Urinary bladder (tissue), 4 donors: Measurements from ENCODE around the gene NCAM1. TPM values are rescaled to one million over a fixed set of nuclear protein-coding genes. Genes with fewer than 3 reads are reported as not detected.
A peak's percentile ranks its signal among the peaks of the same experiment; 100 is the strongest.

Source experiments
- DNase-seq: peaks from one replicate; pipeline ENCODE4 v3.0.0-alpha.2; 2015; ENCODE audit errors: extremely low spot score
- H3K27ac ChIP-seq: one replicate; pipeline ENCODE4 v1.5.1; 2013; ENCODE audit warnings: low read depth, mild to moderate bottlenecking, moderate library complexity
- H3K36me3 ChIP-seq: one replicate; pipeline ENCODE4 v1.6.1; 2013; ENCODE audit warnings: mild to moderate bottlenecking, moderate library complexity; ENCODE audit not compliant: insufficient read depth
- H3K4me1 ChIP-seq: one replicate; pipeline ENCODE4 v1.6.1; 2013; ENCODE audit warnings: mild to moderate bottlenecking, moderate library complexity; ENCODE audit not compliant: insufficient read depth
- H3K4me3 ChIP-seq: one replicate; pipeline ENCODE4 v1.5.1; 2013; ENCODE audit warnings: low read depth, low read length
- WGBS: extraction: QIAGEN DNeasy Blood & Tissue Kit; methylation state at CpG from one replicate; pipeline ENCODE4 v1.1.7; 2013; 5-methylcytosine and 5-hydroxymethylcytosine counted together
- polyA plus RNA-seq: library from polyadenylated mRNA; stranded (reverse); fragments of 200-250 nt; gene quantifications from one replicate; pipeline ENCODE4 v1.2.3, GENCODE V29; 2013
- small RNA-seq: library from RNA; depleted of rRNA; stranded (forward); fragments of <200 nt; gene quantifications from one replicate; pipeline ENCODE3, GENCODE V24; 2014
- total RNA-seq: library from RNA; depleted of rRNA; stranded (reverse); fragments of >200 nt; gene quantifications from one replicate; pipeline ENCODE4 v1.2.3, GENCODE V29; 2014
- donor health status: healthy with polysubstance abuse.
- donor health status: healthy.

NCAM1 gene
- total and polyA plus RNA-seq, 2 donors, result 79.1 to 114 TPM

- H3K4me3 ChIP-seq, result no peak overlapping the region
- no peaks in the 10 kb centered on the region for H3K36me3 ChIP-seq
- WGBS, result 88% methylated on average over 1 of the region's 1 CpG
- DNase-seq, result no peak
- no peak overlapping the region for H3K27ac ChIP-seq
- no peaks in the 10 kb centered on the region for H3K4me1 ChIP-seq
Observed at GRCh38 chr11:113311536-113311935, 350.3 kb downstream of the NCAM1 start.

- DNase-seq, result no peak
- 76% methylated on average over 3 of the region's 3 CpGs for WGBS
- H3K36me3 ChIP-seq, result no peaks in the 10 kb centered on the region
- no peak overlapping the region for H3K4me3 ChIP-seq
- H3K27ac ChIP-seq, result no peak overlapping the region
- H3K4me1 ChIP-seq, result no peaks in the 10 kb centered on the region
Observed at GRCh38 chr11:113313601-113314000, 352.4 kb downstream of the NCAM1 start.

DNA sequence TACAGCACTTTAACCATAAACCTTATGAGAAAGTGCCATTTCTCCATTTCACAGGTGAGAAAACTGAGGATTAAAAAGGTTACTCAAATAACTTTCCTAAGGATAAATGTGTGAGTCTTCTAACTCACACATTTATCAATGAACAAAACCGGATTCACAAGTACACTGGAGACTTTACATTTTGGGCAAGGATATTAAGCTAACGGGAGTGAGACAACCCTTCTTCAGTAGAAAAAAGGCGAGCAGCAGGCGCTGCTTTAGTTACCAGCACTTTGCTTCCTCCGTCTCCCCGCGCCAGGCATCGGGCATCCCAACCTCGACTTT is 352.8 kb downstream of the NCAM1 start:
- no peak for DNase-seq
- no peaks in the 10 kb centered on the region for H3K36me3 ChIP-seq
- peak overlapping the region; percentile 59 for H3K4me3 ChIP-seq
- H3K4me1 ChIP-seq, result no peaks in the 10 kb centered on the region
- WGBS, result 4% methylated on average over 9 of the region's 9 CpGs
- H3K27ac ChIP-seq, result no peak overlapping the region

- WGBS, result 3% methylated on average over 64 of the region's 64 CpGs
- peak; percentile 75 for DNase-seq
- peak within 1 kb of the TSS; percentile 59 for H3K4me3 ChIP-seq
- no peaks in the 10 kb centered on the region for H3K36me3 ChIP-seq
- H3K27ac ChIP-seq, result peak within 1 kb of the TSS; percentile 88
- no peaks in the 10 kb centered on the region for H3K4me1 ChIP-seq
Observed at GRCh38 chr11:113314389-113315301, 353.4 kb downstream of the NCAM1 start, which contains the start of gene TTC12. TSS of gene TTC12 (plus strand) at chr11:113314583. CDS start at chr11:113316258, 1,675 bp downstream.

GRCh38 chr11:113315811-113316210 is 354.6 kb downstream of the NCAM1 start:
- Histone ChIP-seq H3K4me3 (no peak overlapping the region), H3K4me1 (no peaks in the 10 kb centered on the region), H3K27ac (no peak overlapping the region), H3K36me3 (no peaks in the 10 kb centered on the region)
- WGBS, result 21% methylated on average over 6 of the region's 6 CpGs
- DNase-seq, result no peak

GRCh38 chr11:113316256-113316655 is 355.0 kb downstream of the NCAM1 start:
- Histone ChIP-seq H3K36me3 (no peaks in the 10 kb centered on the region), H3K4me1 (no peaks in the 10 kb centered on the region), H3K27ac (no peak overlapping the region), H3K4me3 (no peak overlapping the region)
- no peak for DNase-seq
- WGBS, result 54% methylated on average over 1 of the region's 1 CpG

DNA sequence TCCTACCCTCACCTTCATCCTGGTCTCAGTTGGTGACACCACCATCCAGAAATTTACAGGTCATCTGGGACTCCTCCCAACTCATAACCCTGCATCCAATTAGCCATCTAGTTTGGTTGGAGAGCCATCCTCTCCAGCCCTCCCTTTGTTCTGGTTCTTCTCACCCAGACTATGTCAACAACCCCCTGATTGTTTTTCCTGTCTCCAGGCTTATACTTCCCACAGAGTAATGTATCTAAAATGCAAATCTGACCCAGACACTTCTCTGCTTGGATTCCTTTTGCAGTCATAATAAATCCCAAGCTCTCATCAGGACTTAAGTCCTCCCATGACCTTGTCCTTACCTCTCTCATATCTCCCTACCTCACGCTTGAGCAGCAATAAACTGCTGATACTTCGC is 356.1 kb downstream of the NCAM1 start:
- 72% methylated on average over 2 of the region's 2 CpGs for WGBS
- Histone ChIP-seq H3K36me3 (no peaks in the 10 kb centered on the region), H3K27ac (no peak overlapping the region), H3K4me1 (no peaks in the 10 kb centered on the region), H3K4me3 (no peak overlapping the region)
- DNase-seq, result no peak

DNA sequence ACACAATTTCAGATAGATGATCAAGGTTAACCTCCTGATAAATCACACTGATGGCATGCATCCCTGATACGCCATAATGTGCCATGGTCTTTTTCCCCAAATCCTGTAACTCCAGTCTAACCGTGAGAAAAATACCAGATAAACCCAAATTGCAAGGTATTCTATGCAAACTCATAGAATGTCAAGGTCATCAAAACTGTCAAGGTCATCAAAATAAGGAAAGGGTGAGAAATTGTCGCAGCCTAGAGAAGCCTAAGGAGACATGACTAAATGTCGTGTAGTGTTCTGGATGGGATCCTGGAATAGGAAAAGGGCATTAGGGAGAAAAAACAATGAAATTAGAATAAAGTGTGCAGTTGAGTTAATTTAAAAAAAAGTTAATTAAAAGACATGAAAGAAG is 357.9 kb downstream of the NCAM1 start:
- WGBS, result 97% methylated on average over 4 of the region's 4 CpGs
- Histone ChIP-seq H3K27ac (no peak overlapping the region), H3K4me1 (no peaks in the 10 kb centered on the region), H3K36me3 (peaks cover 2% of the 10 kb centered on the region), H3K4me3 (no peak overlapping the region)
- DNase-seq, result no peak

DNA sequence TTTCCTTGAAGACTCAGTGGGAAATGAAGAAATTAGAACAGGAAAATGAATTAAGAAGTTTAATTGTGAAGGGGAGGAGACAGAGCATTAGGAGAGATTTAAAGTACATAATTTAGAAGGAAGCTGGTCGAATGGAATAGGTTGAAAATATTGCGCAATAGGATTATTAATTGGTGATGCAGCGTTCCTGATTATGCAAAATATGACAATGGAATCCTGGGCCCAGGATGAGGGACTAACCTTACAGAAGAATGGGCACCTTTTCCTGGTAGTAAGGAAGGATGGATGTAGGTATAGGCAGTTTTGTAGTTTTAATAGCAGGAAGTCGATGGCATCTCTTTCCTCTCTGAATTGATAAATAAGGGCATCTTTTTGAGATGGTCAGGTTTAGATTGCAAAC is 360.9 kb downstream of the NCAM1 start:
- Histone ChIP-seq H3K27ac (no peak overlapping the region), H3K4me1 (no peaks in the 10 kb centered on the region), H3K36me3 (peaks cover 4% of the 10 kb centered on the region), H3K4me3 (no peak overlapping the region)
- WGBS, result 67% methylated on average over 4 of the region's 4 CpGs
- no peak for DNase-seq

- WGBS, result 94% methylated on average over 5 of the region's 5 CpGs
- H3K27ac ChIP-seq, result no peak overlapping the region
Observed at GRCh38 chr11:113324250-113324649, 363.0 kb downstream of the NCAM1 start.

More at GRCh38 chr11:113324250-113324649, 363.0 kb downstream of the NCAM1 start:
- Histone ChIP-seq H3K4me1 (no peaks in the 10 kb centered on the region), H3K36me3 (peaks cover 6% of the 10 kb centered on the region), H3K4me3 (no peak overlapping the region)
- no peak for DNase-seq

Small RNAs within 50 kb of the gene (small RNA-seq; reads per million reads assigned to genes)
- gene RNU7-187P, result not detected
